ENCODE measurements around the gene ASAP3.
"Not testable (repeated sequence)": the region's sequence is repeated elsewhere in the genome, so short reads cannot be mapped to it uniquely, and the experiment has no call there.

Gene ASAP3

GRCh38 chr1:23494836-23495235 is 10.9 kb upstream of the ASAP3 start:
- H3K27ac ChIP-seq (ENCODE audit: low read length, poor library complexity, severe bottlenecking); H3K36me3 ChIP-seq (ENCODE audit: control insufficient read depth in 1 of 2, insufficient read depth in 2 of 2, low read depth in 1 of 2, low read length in 2 of 2); H3K4ac ChIP-seq (ENCODE audit: low read depth in 1 of 2, low read length in 2 of 2); H3K23ac ChIP-seq (ENCODE audit: low read length in 2 of 2); H2AK5ac ChIP-seq (ENCODE audit: low read length, severe bottlenecking); H3K14ac ChIP-seq (ENCODE audit: low read length in 2 of 2); H3K4me2 ChIP-seq (ENCODE audit: low read length, poor library complexity, severe bottlenecking); H3K9me3 ChIP-seq (ENCODE audit: control insufficient read depth, low read length); H4K91ac ChIP-seq (ENCODE audit: low read length); H2BK5ac ChIP-seq (ENCODE audit: low read depth, low read length, poor library complexity, severe bottlenecking); H2BK15ac ChIP-seq (ENCODE audit: low read depth, poor library complexity, severe bottlenecking); H4K8ac ChIP-seq (ENCODE audit: low read length); H3K18ac ChIP-seq (ENCODE audit: low read depth in 1 of 2, low read length in 2 of 2); DNase-seq; H3K4me3 ChIP-seq (ENCODE audit: insufficient read depth in 1 of 2, low read depth in 1 of 2, low read length in 2 of 2); H2BK120ac ChIP-seq (ENCODE audit: low read depth, low read length); H2AFZ ChIP-seq (ENCODE audit: low read depth, low read length); H3K4me1 ChIP-seq (ENCODE audit: control insufficient read depth, insufficient read depth, low read depth, low read length); H3K79me1 ChIP-seq (replicated peaks; ENCODE audit: low read length, poor library complexity, severe bottlenecking); H2BK12ac ChIP-seq (ENCODE audit: low read length in 2 of 2); H3K9ac ChIP-seq (ENCODE audit: low read length): not testable (repeated sequence)
- peaks cover 4 to 11% of the 10 kb centered on the region in 2 experiments for H3K27me3 ChIP-seq (ENCODE audit: control insufficient read depth in 1 of 2, insufficient read depth in 1 of 2, low read length in 2 of 2)
- WGBS, result 81% methylated on average over 5 of the region's 6 CpGs

DNA sequence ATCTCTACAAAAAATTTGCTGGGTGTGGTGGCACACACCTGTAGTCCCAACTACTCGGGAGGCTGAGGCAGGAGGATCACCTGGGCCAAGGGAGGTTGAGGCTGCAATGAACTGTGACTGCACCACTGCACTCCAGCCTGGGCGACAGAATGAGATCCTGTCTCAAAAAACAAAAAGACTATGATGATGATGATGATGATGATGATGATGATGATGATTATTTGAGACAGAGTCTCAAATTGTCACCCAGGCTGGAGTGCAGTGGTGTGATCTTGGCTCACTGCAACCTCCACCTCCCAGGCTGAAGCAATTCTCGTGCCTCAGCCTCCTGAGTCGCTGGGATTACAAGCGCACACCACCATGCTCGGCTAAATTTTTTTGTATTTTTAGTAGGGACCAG is 8.8 kb upstream of the ASAP3 start:
- H3K9me3 ChIP-seq (ENCODE audit: control insufficient read depth, low read length); H3K79me1 ChIP-seq (replicated peaks; ENCODE audit: low read length, poor library complexity, severe bottlenecking); H3K4ac ChIP-seq (ENCODE audit: low read depth in 1 of 2, low read length in 2 of 2); H2BK12ac ChIP-seq (ENCODE audit: low read length in 2 of 2); H2BK5ac ChIP-seq (ENCODE audit: low read depth, low read length, poor library complexity, severe bottlenecking); H2BK15ac ChIP-seq (ENCODE audit: low read depth, poor library complexity, severe bottlenecking); H4K8ac ChIP-seq (ENCODE audit: low read length); H3K9ac ChIP-seq (ENCODE audit: low read length); H3K4me1 ChIP-seq (ENCODE audit: control insufficient read depth, insufficient read depth, low read depth, low read length); H3K14ac ChIP-seq (ENCODE audit: low read length in 2 of 2); H3K36me3 ChIP-seq (ENCODE audit: control insufficient read depth in 1 of 2, insufficient read depth in 2 of 2, low read depth in 1 of 2, low read length in 2 of 2); H3K27ac ChIP-seq (ENCODE audit: low read length, poor library complexity, severe bottlenecking); H2BK120ac ChIP-seq (ENCODE audit: low read depth, low read length); H4K91ac ChIP-seq (ENCODE audit: low read length); DNase-seq; H2AFZ ChIP-seq (ENCODE audit: low read depth, low read length); H3K23ac ChIP-seq (ENCODE audit: low read length in 2 of 2); H3K4me2 ChIP-seq (ENCODE audit: low read length, poor library complexity, severe bottlenecking); H3K4me3 ChIP-seq (ENCODE audit: insufficient read depth in 1 of 2, low read depth in 1 of 2, low read length in 2 of 2); H3K18ac ChIP-seq (ENCODE audit: low read depth in 1 of 2, low read length in 2 of 2); H2AK5ac ChIP-seq (ENCODE audit: low read length, severe bottlenecking): not testable (repeated sequence)
- peaks cover 4 to 16% of the 10 kb centered on the region in 2 experiments for H3K27me3 ChIP-seq (ENCODE audit: control insufficient read depth in 1 of 2, insufficient read depth in 1 of 2, low read length in 2 of 2)
- WGBS, result 93% methylated on average over 6 of the region's 6 CpGs

- Histone ChIP-seq H3K4ac (ENCODE audit: low read depth in 1 of 2, low read length in 2 of 2) (no peak overlapping the region), H2BK12ac (ENCODE audit: low read length in 2 of 2) (no peak overlapping the region), H4K8ac (ENCODE audit: low read length) (no peak overlapping the region), H3K79me1 (replicated peaks; ENCODE audit: low read length, poor library complexity, severe bottlenecking) (no peaks in the 10 kb centered on the region), H2BK120ac (ENCODE audit: low read depth, low read length) (no peak overlapping the region), H3K36me3 (ENCODE audit: control insufficient read depth in 1 of 2, insufficient read depth in 2 of 2, low read depth in 1 of 2, low read length in 2 of 2) (no peaks in the 10 kb centered on the region), H3K23ac (ENCODE audit: low read length in 2 of 2) (no peak overlapping the region), H3K4me2 (ENCODE audit: low read length, poor library complexity, severe bottlenecking) (no peak overlapping the region), H2BK5ac (ENCODE audit: low read depth, low read length, poor library complexity, severe bottlenecking) (no peak overlapping the region), H2AFZ (ENCODE audit: low read depth, low read length) (no peak overlapping the region), H3K27ac (ENCODE audit: low read length, poor library complexity, severe bottlenecking) (no peak overlapping the region), H3K14ac (ENCODE audit: low read length in 2 of 2) (no peak overlapping the region), H3K4me3 (ENCODE audit: insufficient read depth in 1 of 2, low read depth in 1 of 2, low read length in 2 of 2) (no peak overlapping the region), H2BK15ac (ENCODE audit: low read depth, poor library complexity, severe bottlenecking) (no peak overlapping the region), H3K18ac (ENCODE audit: low read depth in 1 of 2, low read length in 2 of 2) (no peak overlapping the region), H4K91ac (ENCODE audit: low read length) (no peak overlapping the region), H3K27me3 (ENCODE audit: control insufficient read depth in 1 of 2, insufficient read depth in 1 of 2, low read length in 2 of 2) (peaks cover 4 to 17% of the 10 kb centered on the region in 2 experiments), H3K9ac (ENCODE audit: low read length) (no peak overlapping the region), H3K9me3 (ENCODE audit: control insufficient read depth, low read length) (no peaks in the 10 kb centered on the region), H2AK5ac (ENCODE audit: low read length, severe bottlenecking) (no peak overlapping the region), H3K4me1 (ENCODE audit: control insufficient read depth, insufficient read depth, low read depth, low read length) (no peaks in the 10 kb centered on the region)
- DNase-seq, result no peak
- 87% methylated on average over 3 of the region's 3 CpGs for WGBS
These were observed 8.2 kb upstream of the ASAP3 start for GRCh38 chr1:23492132-23492720.

- Histone ChIP-seq H4K91ac (ENCODE audit: low read length) (no peak overlapping the region), H3K9ac (ENCODE audit: low read length) (no peak overlapping the region), H3K9me3 (ENCODE audit: control insufficient read depth, low read length) (no peaks in the 10 kb centered on the region), H3K14ac (ENCODE audit: low read length in 2 of 2) (no peak overlapping the region), H2BK120ac (ENCODE audit: low read depth, low read length) (no peak overlapping the region), H3K23ac (ENCODE audit: low read length in 2 of 2) (no peak overlapping the region), H3K27me3 (ENCODE audit: control insufficient read depth in 1 of 2, insufficient read depth in 1 of 2, low read length in 2 of 2) (peaks cover 0 to 17% of the 10 kb centered on the region in 2 experiments), H3K36me3 (ENCODE audit: control insufficient read depth in 1 of 2, insufficient read depth in 2 of 2, low read depth in 1 of 2, low read length in 2 of 2) (no peaks in the 10 kb centered on the region), H2BK15ac (ENCODE audit: low read depth, poor library complexity, severe bottlenecking) (no peak overlapping the region), H4K8ac (ENCODE audit: low read length) (no peak overlapping the region), H3K79me1 (replicated peaks; ENCODE audit: low read length, poor library complexity, severe bottlenecking) (no peaks in the 10 kb centered on the region), H2AFZ (ENCODE audit: low read depth, low read length) (no peak overlapping the region), H3K4me2 (ENCODE audit: low read length, poor library complexity, severe bottlenecking) (no peak overlapping the region), H2AK5ac (ENCODE audit: low read length, severe bottlenecking) (no peak overlapping the region), H3K27ac (ENCODE audit: low read length, poor library complexity, severe bottlenecking) (no peak overlapping the region), H2BK12ac (ENCODE audit: low read length in 2 of 2) (no peak overlapping the region), H3K4ac (ENCODE audit: low read depth in 1 of 2, low read length in 2 of 2) (no peak overlapping the region), H3K4me3 (ENCODE audit: insufficient read depth in 1 of 2, low read depth in 1 of 2, low read length in 2 of 2) (no peak overlapping the region), H2BK5ac (ENCODE audit: low read depth, low read length, poor library complexity, severe bottlenecking) (no peak overlapping the region), H3K18ac (ENCODE audit: low read depth in 1 of 2, low read length in 2 of 2) (no peak overlapping the region), H3K4me1 (ENCODE audit: control insufficient read depth, insufficient read depth, low read depth, low read length) (peaks cover under 1% of the 10 kb centered on the region)
- DNase-seq, result no peak
- WGBS, result 67% methylated on average over 5 of the region's 5 CpGs
These were observed 5.9 kb upstream of the ASAP3 start for GRCh38 chr1:23489842-23490241.

All from mesenchymal stem cell (in vitro differentiated cells and primary cell).